Activated CD4-positive, alpha-beta T cell treated with anti-CD3 and anti-CD28 coated beads for 24 hours (primary cell): ENCODE measurements around the gene CCNYL1.
"Not testable (repeated sequence)": the region's sequence is repeated elsewhere in the genome, so short reads cannot be mapped to it uniquely, and the experiment has no call there.

Source experiments
- DNase-seq, 2 donors: peaks; one replicate each; pipeline ENCODE4 v3.0.0-alpha.2; 2020; ENCODE audit warnings: low read depth in 2 of 2

The CCNYL1 gene

GRCh38 chr2:207734636-207735512, 23.4 kb downstream of the CCNYL1 start:
- DNase-seq = no peak

GRCh38 chr2:207735513-207735859, 24.0 kb downstream of the CCNYL1 start:
- not testable (repeated sequence) for DNase-seq

GRCh38 chr2:207743514-207743913, 32.1 kb downstream of the CCNYL1 start:
- DNase-seq = no peak

DNA sequence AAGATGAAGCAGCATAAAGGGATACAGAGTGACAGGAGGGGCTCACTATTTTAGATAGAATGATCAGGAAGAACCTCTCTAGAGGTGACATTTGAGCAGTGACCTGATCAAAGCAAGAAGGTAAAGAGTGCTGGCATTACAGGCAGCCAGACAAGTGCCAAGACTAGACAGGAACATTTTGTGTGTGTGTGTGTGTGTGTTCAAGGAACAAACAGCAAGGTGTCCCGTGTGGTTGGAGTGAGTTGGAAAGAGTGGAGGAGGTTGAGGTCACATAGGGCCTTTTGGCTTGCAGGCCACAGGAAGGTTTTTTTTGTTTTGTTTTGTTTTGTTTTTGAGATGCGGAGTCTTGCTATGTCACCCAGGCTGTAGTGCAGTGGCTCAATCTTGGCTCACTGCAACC, 32.6 kb downstream of the CCNYL1 start:
- no peak for DNase-seq

DNA sequence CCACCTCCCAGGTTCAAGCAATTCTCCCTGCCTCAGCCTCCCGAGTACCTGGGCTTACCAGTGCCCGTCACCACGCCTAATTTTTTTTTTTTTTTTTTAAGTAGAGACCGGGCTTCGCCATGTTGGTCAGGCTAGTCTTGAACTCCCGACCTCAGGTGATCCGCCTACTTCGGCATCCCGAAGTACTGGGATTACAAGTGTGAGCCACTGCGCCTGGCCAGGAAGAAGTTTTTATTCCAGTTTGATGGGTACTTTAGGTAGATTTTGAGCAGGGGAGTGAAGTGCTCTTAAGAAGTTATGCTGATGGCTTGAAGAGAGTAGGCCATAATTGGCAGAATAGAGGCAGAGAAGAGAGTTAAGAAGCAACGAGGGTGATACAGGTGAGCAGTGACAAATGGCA, 33.0 kb downstream of the CCNYL1 start:
- DNase-seq = no peak

DNA sequence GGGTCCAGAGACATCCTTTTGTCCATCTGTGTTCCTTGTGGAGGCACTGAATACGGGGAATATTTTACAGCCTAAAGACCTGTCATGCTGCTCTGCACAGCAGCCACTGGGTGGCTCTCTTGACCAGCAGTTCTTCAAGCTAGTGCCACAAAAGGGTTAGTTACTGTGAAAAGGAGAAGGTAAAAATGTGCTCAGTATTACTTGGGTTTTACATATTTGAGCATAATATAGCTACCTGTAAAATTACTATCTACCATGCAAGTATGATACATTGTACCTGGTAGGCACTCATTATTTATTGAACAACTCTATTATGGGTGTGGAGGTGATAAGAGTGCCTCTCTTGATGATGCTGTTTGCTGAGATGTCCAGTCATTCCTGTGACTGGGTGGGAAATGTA, 34.7 kb downstream of the CCNYL1 start:
- DNase-seq = no peak

DNA sequence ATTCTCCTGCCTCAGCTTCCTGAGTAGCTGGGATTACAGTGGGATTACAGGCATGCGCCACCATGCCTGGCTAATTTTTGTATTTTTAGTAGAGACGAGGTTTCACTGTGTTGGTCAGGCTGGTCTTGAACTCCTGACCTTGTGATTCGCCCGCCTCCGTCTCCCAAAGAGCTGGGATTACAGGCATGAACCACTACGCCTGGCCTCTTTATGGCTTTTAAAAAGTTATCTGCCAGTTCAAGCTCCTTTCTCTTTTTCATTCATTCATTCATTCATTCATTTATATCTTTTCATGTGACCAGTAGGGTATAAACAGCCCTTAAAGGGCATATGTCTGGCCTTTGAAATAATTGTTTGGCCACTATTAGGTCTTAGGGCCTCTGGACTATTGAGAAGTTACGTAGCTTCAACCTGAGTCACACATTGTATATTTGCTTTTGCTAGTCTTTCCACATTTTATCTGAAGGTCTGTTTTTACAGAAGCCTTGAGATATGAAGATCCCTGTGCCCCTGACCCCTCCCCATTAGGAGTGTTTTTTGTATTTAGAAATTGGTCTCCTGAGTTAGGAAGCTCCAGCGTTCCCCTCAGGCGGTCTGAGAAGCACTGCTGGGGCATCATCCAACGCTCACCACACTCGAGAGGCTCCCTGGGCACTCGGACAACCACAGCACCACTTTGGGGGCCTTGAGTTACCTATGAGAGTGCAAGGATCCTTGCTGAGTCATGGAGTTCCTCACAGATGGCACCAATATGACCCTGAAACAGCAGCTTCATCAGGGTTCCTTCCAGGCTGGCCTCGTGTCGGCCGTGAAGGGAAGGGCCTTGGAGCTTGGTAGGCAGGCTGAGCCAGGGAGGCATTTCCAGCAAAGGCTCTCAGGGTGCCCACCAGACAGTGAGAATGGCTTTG, 36.5 kb downstream of the CCNYL1 start:
- DNase-seq = no peak

DNA sequence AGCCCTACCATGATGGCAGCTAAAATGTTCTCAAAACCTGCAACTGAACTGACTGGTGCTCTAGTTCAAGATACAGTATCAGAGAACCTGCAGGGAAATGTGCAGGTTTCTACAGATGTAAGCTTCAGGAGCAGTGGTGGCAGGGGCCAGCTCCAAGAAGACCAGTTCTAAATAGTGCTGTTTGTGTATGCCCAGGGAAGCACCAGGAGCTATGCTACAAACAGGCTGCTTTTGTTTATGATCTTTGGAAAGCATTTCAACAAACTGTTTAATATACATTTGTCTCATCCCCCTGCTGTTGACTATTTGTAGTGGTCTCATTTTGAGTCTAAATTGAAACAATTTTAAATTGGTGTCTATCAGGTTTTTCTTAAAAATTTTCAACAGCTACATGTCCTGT, 37.6 kb downstream of the CCNYL1 start:
- no peak for DNase-seq

DNA sequence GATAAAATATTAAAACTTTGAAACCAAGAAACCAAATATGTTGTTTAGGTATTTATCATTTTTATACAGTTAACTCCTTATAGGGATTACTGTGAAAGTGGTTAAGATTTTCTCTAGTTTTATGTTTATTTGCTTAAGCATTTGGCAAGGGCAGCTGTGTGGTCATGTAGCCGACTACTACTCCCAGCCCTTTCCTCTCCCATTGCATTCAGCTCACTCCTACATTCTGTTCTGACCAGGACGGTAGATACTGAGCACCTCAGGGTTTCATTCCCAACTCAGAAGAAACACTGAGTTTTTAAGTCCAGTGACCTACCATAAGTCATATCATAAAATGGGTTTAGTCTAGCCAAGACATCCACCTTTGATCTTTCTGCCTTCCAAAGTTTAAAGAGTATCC, 38.4 kb downstream of the CCNYL1 start:
- no peak for DNase-seq

DNA sequence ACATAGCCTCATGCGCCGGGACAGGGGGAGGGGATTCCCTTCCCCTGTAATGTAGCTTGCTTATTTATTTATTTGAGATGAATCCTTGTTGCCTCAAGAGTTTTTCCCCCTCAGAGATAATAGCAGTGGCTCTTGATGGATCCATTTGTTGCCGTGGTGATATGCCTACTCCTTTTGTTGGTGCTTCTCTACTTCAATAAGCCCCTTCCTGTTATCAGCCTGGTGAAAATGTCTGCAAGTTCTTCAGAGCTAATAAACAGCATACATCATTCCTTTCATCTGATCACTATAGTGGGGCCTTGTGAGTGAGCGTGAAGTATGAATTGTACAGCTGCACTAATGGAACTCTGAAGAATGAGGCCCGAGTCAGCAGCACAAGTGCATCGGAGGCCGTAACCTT, 38.9 kb downstream of the CCNYL1 start:
- DNase-seq = no peak

- no peak for DNase-seq
Observed at GRCh38 chr2:207750876-207751275, 39.4 kb downstream of the CCNYL1 start.

DNA sequence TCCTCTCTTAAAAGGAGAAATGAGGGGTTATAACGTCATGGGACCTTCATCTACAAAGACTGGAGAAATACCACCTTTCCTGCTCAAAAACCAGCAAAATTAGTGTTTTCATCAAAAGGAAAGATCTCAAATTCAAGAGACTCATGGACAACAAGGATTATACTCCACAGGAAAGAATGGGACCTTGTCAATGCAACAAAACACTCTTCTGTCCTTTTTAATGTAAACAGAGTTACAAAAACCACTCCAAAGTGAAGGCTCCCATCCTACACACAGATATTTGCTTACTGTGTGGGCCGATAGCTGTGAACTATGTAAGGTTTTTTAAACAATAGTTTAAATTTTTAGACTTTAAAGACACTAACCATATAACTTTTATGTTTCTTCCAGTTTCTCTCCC, 42.2 kb downstream of the CCNYL1 start:
- DNase-seq = not testable (repeated sequence)

- no peak for DNase-seq
Observed at GRCh38 chr2:207754498-207755383, 43.3 kb downstream of the CCNYL1 start.

DNA sequence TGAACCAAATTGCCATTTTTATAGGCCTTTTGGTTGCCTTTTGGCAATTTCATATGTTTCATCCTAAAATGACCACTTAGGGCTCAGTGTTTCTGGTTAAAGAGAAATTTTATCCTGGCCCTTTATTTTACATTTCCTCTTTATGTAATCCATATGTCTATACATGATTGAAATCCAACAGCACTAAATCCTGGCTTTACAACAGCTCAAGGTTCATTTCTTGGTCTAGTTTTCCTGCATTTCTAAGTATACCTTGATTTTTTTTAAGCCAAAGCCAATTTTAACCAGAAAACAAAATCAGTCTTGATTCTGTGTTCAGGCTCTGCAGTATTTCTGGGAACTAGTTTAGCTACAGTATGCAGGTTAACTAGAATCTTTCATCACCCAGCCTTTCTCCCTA, 46.6 kb downstream of the CCNYL1 start:
- no peak for DNase-seq

DNA sequence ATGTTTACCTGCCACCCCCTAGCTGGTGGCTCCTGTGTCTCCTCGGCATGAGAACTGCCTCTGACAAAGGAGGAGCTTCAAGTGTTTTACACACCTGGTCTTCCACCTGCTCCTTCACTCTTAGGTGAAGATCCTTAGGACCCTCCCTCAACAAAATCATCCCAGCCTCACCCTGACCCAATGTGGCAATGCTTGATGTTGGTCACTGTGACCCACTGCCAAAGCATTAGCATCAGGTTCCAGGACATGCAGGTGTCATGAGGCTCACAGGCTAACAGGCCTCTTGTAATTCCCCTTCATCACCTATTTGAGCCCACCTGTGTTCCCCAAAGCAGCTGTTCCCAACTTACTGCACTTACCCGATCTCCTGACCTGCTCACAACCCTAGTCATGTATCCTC, 48.5 kb downstream of the CCNYL1 start:
- DNase-seq = no peak

DNA sequence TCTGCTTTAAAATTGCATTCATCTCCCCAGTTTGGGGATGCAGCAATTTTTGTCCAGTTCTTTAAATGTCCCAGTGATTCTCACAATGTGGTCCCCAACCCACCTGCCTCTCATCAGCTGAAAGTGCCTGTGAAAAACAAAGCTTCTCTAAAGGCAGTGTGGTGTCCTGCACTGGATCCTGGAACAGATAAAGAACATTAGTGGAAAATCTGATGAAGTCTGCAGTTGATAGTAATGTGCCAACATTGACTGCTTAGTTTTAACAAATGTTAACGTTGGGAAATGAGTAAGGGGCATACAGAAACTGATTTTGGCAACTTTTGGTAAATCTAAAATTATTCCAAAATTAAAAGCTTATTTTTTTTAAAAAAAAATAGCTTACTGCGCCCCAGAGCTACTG, 49.0 kb downstream of the CCNYL1 start:
- no peak for DNase-seq

- not testable (repeated sequence) for DNase-seq
Observed at GRCh38 chr2:207761426-207761825, 50.0 kb downstream of the CCNYL1 start.

DNA sequence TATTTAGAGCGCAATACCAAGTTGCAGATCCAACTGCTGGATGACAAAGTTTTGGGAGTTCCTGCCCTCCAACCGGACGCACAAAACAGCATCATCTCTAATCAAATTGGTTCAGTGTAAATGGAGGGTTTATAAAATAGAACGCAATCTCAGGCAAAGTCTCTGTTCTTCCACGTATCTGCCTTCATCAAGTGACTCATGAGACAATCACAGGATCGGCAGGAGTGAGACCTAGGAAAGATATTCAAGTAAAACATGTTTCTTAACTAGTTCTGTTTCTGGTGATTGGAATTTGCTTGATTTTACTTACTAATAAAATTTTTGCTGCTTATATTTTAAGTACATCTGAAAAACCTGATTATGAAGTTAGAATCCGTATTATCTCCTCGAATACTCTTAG, 50.7 kb downstream of the CCNYL1 start:
- no peak for DNase-seq

GRCh38 chr2:207763303-207763917, 52.0 kb downstream of the CCNYL1 start:
- DNase-seq = no peak

DNA sequence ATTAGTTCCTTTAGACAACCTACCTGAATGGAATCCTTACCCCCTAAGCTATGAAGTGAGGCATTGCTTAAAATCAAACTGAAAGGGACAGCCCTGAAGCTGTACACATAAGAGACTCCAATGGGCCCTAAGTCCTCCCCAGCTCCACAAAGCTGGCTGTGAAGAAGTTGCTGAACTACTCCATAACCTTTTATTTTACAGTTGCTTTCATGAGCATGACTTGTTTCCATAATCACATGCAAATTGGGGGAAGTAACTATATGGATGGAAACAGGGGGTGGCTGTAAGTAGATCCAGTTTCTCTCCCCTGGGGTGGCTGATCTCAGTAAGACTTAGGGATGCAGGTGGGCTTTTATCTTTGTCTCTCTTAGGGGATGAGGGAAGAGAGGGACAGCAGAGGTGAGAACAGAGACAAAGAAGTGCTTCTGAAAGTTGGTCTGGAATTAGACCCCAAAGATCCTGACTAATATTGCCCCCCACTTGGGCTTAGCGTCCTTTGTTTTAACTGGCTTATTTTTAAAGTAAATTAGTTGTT, 52.7 kb downstream of the CCNYL1 start:
- DNase-seq = no peak

GRCh38 chr2:207765547-207765946, 54.1 kb downstream of the CCNYL1 start:
- DNase-seq = no peak
